HepG2 (cell line): Measurements from ENCODE around the gene CARHSP1. TPM values are rescaled to one million over a fixed set of nuclear protein-coding genes. Genes with fewer than 3 reads are reported as not detected.

Source experiments
- ASH2L ChIP-seq: fragments of 300-600, 200-600 bp; sonication (generic); IDR thresholded peaks from 2 replicates; pipeline ENCODE4 v1.7.0; 2017; ENCODE audit warnings: low read depth, mild to moderate bottlenecking, moderate library complexity, mixed read lengths, low read length; ENCODE audit not compliant: insufficient read length
- DPF2 ChIP-seq: sonication (generic); formaldehyde crosslinking; IDR thresholded peaks from 2 replicates; pipeline ENCODE4 v1.4.0; 2020; ENCODE audit warnings: mild to moderate bottlenecking, low read depth, missing genetic modification reagents, borderline replicate concordance
- HNRNPH1 ChIP-seq: fragments of 200-400 bp; formaldehyde crosslinking; optimal IDR thresholded peaks from 2 replicates; pipeline ENCODE3; 2017; ENCODE audit warnings: mild to moderate bottlenecking, low read depth, low read length
- IKZF1 ChIP-seq: fragments of 450-650 bp; IDR thresholded peaks from 2 replicates; pipeline ENCODE4 v1.7.1; 2016
- IRF2 ChIP-seq: IDR thresholded peaks from 2 replicates; pipeline ENCODE4 v1.6.1; 2018; ENCODE audit warnings: missing genetic modification reagents, missing compliant biosample characterization
- KAT8 ChIP-seq: IDR thresholded peaks from 2 replicates; pipeline ENCODE4 v1.6.1; 2016; ENCODE audit warnings: missing genetic modification reagents, missing compliant biosample characterization
- KDM4B ChIP-seq: sonication (generic); formaldehyde crosslinking; IDR thresholded peaks from 2 replicates; pipeline ENCODE4 v1.4.0; 2020; ENCODE audit warnings: missing genetic modification reagents
- MTF1 ChIP-seq: sonication (generic); formaldehyde crosslinking; IDR thresholded peaks from 2 replicates; pipeline ENCODE4 v1.5.0; 2020; ENCODE audit warnings: missing genetic modification reagents
- NCOA1 ChIP-seq: sonication (generic); formaldehyde crosslinking; IDR thresholded peaks from 2 replicates; pipeline ENCODE4 v1.9.0; 2021; ENCODE audit warnings: missing genetic modification reagents
- POLR2A ChIP-seq, 2 experiments: IDR thresholded peaks; 2 replicates each; pipeline ENCODE4 v1.6.1; 2011; ENCODE audit warnings: low read depth in 2 of 2, low read length in 2 of 2, mild to moderate bottlenecking in 1 of 2, moderate library complexity in 1 of 2; ENCODE audit not compliant: insufficient read depth in 1 of 2
- RBM39 ChIP-seq: fragments of 200-400 bp; formaldehyde crosslinking; IDR thresholded peaks from one replicate; pipeline ENCODE4 v1.6.1; 2018; ENCODE audit warnings: antibody characterized with exemption, mild to moderate bottlenecking, low read depth, low read length; ENCODE audit not compliant: poor library complexity, severe bottlenecking
- RFX1 ChIP-seq: fragments of 450-650 bp; IDR thresholded peaks from 2 replicates; pipeline ENCODE4 v1.6.1; 2017
- SNAPC2 ChIP-seq: sonication (generic); formaldehyde crosslinking; IDR thresholded peaks from 2 replicates; pipeline ENCODE4 v1.8.1; 2022; ENCODE audit warnings: mild to moderate bottlenecking, missing genetic modification reagents
- SRSF4 ChIP-seq: fragments of 200-400 bp; formaldehyde crosslinking; IDR thresholded peaks from one replicate; pipeline ENCODE4 v1.6.1; 2018; ENCODE audit warnings: mild to moderate bottlenecking, low read depth, low read length, moderate library complexity; ENCODE audit not compliant: poor library complexity, severe bottlenecking
- ZBTB20 ChIP-seq: sonication (generic); formaldehyde crosslinking; IDR thresholded peaks from 2 replicates; pipeline ENCODE4 v1.8.1; 2023; ENCODE audit warnings: missing genetic modification reagents, low read depth, mild to moderate bottlenecking, borderline replicate concordance
- ZNF263 ChIP-seq: sonication (generic); formaldehyde crosslinking; IDR thresholded peaks from 2 replicates; pipeline ENCODE4 v1.4.0; 2020; ENCODE audit warnings: missing genetic modification reagents
- ZNF501 ChIP-seq: sonication (generic); formaldehyde crosslinking; IDR thresholded peaks from 2 replicates; pipeline ENCODE4 v1.5.1; 2020; ENCODE audit warnings: mild to moderate bottlenecking, moderate library complexity, missing genetic modification reagents
- ZNF558 ChIP-seq: sonication (generic); formaldehyde crosslinking; IDR thresholded peaks from 2 replicates; pipeline ENCODE4 v1.9.0; 2022; ENCODE audit warnings: mild to moderate bottlenecking, missing genetic modification reagents, borderline replicate concordance
- ZNF570 ChIP-seq: sonication (generic); formaldehyde crosslinking; IDR thresholded peaks from 2 replicates; pipeline ENCODE4 v1.4.0; 2020; ENCODE audit warnings: mild to moderate bottlenecking, missing genetic modification reagents, borderline replicate concordance
- ZNF703 ChIP-seq: sonication (generic); formaldehyde crosslinking; IDR thresholded peaks from 2 replicates; pipeline ENCODE4 v1.5.1; 2020; ENCODE audit warnings: missing genetic modification reagents, mild to moderate bottlenecking, moderate library complexity, borderline replicate concordance
- polyA plus RNA-seq, 8 experiments: library from polyadenylated mRNA; depleted of rRNA in 3 of 8; stranded (reverse) in 7 of 8; unstranded in 1 of 8; fragments of >200 nt; fragmentation: Illumina TruSeq in 4 of 8; extraction: Trizol in 4 of 8; gene quantifications; 2 replicates each; pipeline versions ENCODE4 v1.2.1 to v1.2.3, GENCODE V29; 2011 to 2016; ENCODE audit warnings: low read depth in 4 of 8, missing spikeins in 1 of 8, mixed read lengths in 1 of 8; ENCODE audit not compliant: insufficient read depth in 1 of 8
- total RNA-seq, 5 experiments: library from RNA; depleted of rRNA; stranded (reverse); fragments of >200 nt; fragmentation: Illumina TruSeq; extraction: Trizol; gene quantifications; 2 replicates each; pipeline ENCODE4 v1.2.3, GENCODE V29; 2016; ENCODE audit warnings: low read depth in 1 of 5
- TF ChIP-seq, protein P1 (sequence below), 2 experiments: sonication (generic) in 1 of 2; formaldehyde crosslinking in 1 of 2; IDR thresholded peaks; 2 replicates each; pipeline versions ENCODE4 v1.4.0 to v1.6.1; 2016 to 2020; ENCODE audit warnings: borderline replicate concordance in 1 of 2, low read depth in 1 of 2, mild to moderate bottlenecking in 1 of 2, missing genetic modification reagents in 1 of 2
- TF ChIP-seq, protein P2 (sequence below): IDR thresholded peaks from 2 replicates; pipeline ENCODE4 v1.6.1; 2018; ENCODE audit warnings: missing genetic modification reagents, mild to moderate bottlenecking, missing compliant biosample characterization
- TF ChIP-seq, protein P3 (sequence below): sonication (generic); formaldehyde crosslinking; IDR thresholded peaks from 2 replicates; pipeline ENCODE4 v1.4.0; 2020; ENCODE audit warnings: missing genetic modification reagents

CARHSP1 gene
- total and polyA plus RNA-seq, 2 of the 13 experiments (the other 11 are each of a cell fraction or from before 2014, with no cell fraction given), result 173 to 345 TPM

DNA sequence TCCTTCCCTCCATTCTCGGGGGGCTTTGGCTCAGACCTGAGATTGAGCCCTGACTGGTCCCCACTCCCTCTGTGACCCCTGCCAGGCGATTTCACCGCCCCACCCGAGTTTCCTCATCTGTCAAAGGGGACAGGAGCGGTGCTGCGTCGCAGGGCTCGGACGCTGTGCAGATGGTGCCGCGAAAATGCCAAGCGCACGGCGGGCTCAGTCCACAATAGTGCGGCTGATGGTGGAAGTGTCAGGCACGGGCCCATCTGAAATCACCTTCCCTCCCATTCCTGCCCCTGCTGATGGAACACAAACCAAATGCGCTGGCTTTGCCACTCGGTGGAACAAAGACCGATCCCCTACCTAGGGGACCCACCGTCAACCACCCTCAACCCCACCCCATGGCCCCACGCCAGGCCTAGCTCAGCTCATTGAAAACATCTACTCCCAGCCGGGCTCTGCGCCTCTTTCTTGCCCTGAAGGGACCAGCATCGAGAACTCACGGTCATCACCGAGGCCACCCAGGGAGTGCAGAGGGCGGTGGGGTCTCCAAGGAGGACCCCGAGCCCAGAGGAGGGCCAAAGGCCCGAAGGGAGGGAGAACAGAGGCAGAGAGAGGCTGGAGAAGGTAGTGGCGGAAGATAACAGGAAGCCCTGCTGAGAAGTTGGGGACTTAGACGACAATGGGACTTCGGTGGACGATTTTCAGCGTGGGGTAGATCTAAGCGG, 1.4 kb downstream of the CARHSP1 start (continued):
- TF ChIP-seq ASH2L (peak; percentile 53), SNAPC2 (CRISPR knock-in tag) (no peak), IKZF1 (no peak), MTF1 (CRISPR knock-in tag) (no peak), RBM39 (peak; percentile 51), POLR2A (IDR thresholded peaks at IDR 0.05; ENCODE audit: insufficient read depth in 1 of 2, low read depth in 2 of 2, low read length in 2 of 2) (no peak), KDM4B (no peak), ZNF558 (CRISPR knock-in tag) (0 out of 2 replicates have a peak, but pooled peaks have one; percentile 84), IRF2 (CRISPR knock-in tag) (no peak), ZNF501 (CRISPR knock-in tag) (peak; percentile 88), HNRNPH1 (peak; percentile 14), ZNF703 (no peak), SRSF4 (no peak), KAT8 (no peak), DPF2 (CRISPR knock-in tag) (no peak), NCOA1 (CRISPR knock-in tag) (no peak), ZBTB20 (0 out of 2 replicates have a peak, but pooled peaks have one; percentile 34), RFX1 (no peak), ZNF263 (CRISPR knock-in tag) (peak; percentile 17; the same call in 1 of the 2 replicates), ZNF570 (CRISPR knock-in tag) (no peak)
- TF ChIP-seq, protein P1, sequence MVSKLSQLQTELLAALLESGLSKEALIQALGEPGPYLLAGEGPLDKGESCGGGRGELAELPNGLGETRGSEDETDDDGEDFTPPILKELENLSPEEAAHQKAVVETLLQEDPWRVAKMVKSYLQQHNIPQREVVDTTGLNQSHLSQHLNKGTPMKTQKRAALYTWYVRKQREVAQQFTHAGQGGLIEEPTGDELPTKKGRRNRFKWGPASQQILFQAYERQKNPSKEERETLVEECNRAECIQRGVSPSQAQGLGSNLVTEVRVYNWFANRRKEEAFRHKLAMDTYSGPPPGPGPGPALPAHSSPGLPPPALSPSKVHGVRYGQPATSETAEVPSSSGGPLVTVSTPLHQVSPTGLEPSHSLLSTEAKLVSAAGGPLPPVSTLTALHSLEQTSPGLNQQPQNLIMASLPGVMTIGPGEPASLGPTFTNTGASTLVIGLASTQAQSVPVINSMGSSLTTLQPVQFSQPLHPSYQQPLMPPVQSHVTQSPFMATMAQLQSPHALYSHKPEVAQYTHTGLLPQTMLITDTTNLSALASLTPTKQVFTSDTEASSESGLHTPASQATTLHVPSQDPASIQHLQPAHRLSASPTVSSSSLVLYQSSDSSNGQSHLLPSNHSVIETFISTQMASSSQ (IDR thresholded peaks at IDR 0.05; ENCODE audit: low read depth), result no peak
- TF ChIP-seq, protein P1 (CRISPR knock-in tag; IDR thresholded peaks at IDR 0.05; ENCODE audit: borderline replicate concordance), result 0 out of 2 replicates have a peak, but pooled peaks have one; percentile 46
- TF ChIP-seq, protein P2, sequence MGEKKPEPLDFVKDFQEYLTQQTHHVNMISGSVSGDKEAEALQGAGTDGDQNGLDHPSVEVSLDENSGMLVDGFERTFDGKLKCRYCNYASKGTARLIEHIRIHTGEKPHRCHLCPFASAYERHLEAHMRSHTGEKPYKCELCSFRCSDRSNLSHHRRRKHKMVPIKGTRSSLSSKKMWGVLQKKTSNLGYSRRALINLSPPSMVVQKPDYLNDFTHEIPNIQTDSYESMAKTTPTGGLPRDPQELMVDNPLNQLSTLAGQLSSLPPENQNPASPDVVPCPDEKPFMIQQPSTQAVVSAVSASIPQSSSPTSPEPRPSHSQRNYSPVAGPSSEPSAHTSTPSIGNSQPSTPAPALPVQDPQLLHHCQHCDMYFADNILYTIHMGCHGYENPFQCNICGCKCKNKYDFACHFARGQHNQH (CRISPR knock-in tag), result peak; percentile 27; the same call in 1 of the 2 replicates
- TF ChIP-seq, protein P3, sequence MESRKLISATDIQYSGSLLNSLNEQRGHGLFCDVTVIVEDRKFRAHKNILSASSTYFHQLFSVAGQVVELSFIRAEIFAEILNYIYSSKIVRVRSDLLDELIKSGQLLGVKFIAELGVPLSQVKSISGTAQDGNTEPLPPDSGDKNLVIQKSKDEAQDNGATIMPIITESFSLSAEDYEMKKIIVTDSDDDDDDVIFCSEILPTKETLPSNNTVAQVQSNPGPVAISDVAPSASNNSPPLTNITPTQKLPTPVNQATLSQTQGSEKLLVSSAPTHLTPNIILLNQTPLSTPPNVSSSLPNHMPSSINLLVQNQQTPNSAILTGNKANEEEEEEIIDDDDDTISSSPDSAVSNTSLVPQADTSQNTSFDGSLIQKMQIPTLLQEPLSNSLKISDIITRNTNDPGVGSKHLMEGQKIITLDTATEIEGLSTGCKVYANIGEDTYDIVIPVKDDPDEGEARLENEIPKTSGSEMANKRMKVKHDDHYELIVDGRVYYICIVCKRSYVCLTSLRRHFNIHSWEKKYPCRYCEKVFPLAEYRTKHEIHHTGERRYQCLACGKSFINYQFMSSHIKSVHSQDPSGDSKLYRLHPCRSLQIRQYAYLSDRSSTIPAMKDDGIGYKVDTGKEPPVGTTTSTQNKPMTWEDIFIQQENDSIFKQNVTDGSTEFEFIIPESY (CRISPR knock-in tag), result no peak
